Fibroblast of skin of right biceps (primary cell): ENCODE data around the gene ASPRV1.
A peak's percentile ranks its signal among the peaks of the same experiment; 100 is the strongest.
"Not testable (repeated sequence)": the region's sequence is repeated elsewhere in the genome, so short reads cannot be mapped to it uniquely, and the experiment has no call there.

ENCODE experiments used
- DNase-seq: peaks from one replicate; pipeline ENCODE4 v3.0.0-alpha.2; 2013

Gene ASPRV1

GRCh38 chr2:69959425-69959824, 2.0 kb downstream of the ASPRV1 start:
- no peak for DNase-seq

- DNase-seq: no peak
Observed at GRCh38 chr2:69958480-69958879, 3.0 kb downstream of the ASPRV1 start.

GRCh38 chr2:69957965-69958364, 3.5 kb downstream of the ASPRV1 start:
- no peak for DNase-seq

- DNase-seq: no peak
Observed at GRCh38 chr2:69956475-69956979, 4.9 kb downstream of the ASPRV1 start.

- DNase-seq: no peak
Observed at GRCh38 chr2:69955029-69955428, 6.4 kb downstream of the ASPRV1 start.

- DNase-seq: no peak
Observed at GRCh38 chr2:69954084-69954483, 7.3 kb downstream of the ASPRV1 start.

GRCh38 chr2:69952336-69953115, 8.9 kb downstream of the ASPRV1 start:
- DNase-seq: no peak

- not testable (repeated sequence) for DNase-seq
Observed at GRCh38 chr2:69950671-69951070, 10.8 kb downstream of the ASPRV1 start.

GRCh38 chr2:69950241-69950640, 11.2 kb downstream of the ASPRV1 start:
- peak; percentile 15 for DNase-seq

- no peak for DNase-seq
Observed at GRCh38 chr2:69948963-69949645, 12.3 kb downstream of the ASPRV1 start.

GRCh38 chr2:69948032-69948962, 13.1 kb downstream of the ASPRV1 start:
- DNase-seq: peak; percentile 9

- no peak for DNase-seq
Observed at GRCh38 chr2:69947325-69947931, 14.0 kb downstream of the ASPRV1 start.

GRCh38 chr2:69946351-69947324, 14.8 kb downstream of the ASPRV1 start:
- DNase-seq: peak; percentile 73

- DNase-seq: no peak
Observed at GRCh38 chr2:69945941-69946340, 15.5 kb downstream of the ASPRV1 start.

- peak; percentile 9 for DNase-seq
Observed at GRCh38 chr2:69945441-69945840, 16.0 kb downstream of the ASPRV1 start.

- DNase-seq: no peak
Observed at GRCh38 chr2:69944756-69945155, 16.7 kb downstream of the ASPRV1 start.

GRCh38 chr2:69943843-69944525, 17.4 kb downstream of the ASPRV1 start:
- no peak for DNase-seq

- DNase-seq: no peak
Observed at GRCh38 chr2:69943000-69943842, 18.2 kb downstream of the ASPRV1 start.

GRCh38 chr2:69940691-69941090, 20.7 kb downstream of the ASPRV1 start:
- no peak for DNase-seq

- no peak for DNase-seq
Observed at GRCh38 chr2:69939722-69940121, 21.7 kb downstream of the ASPRV1 start.
